GM12872 (cell line): ENCODE data around the gene ASCL2.

Source experiments
- CTCF ChIP-seq: IDR thresholded peaks from 3 replicates; pipeline ENCODE4 v1.5.1; 2011; ENCODE audit warnings: low read depth, mild to moderate bottlenecking, low read length, moderate library complexity; ENCODE audit not compliant: insufficient read depth

Gene ASCL2

GRCh38 chr11:2315395-2316168 lies 45.2 kb upstream of the ASCL2 start:
- no peak for TF ChIP-seq CTCF

GRCh38 chr11:2314525-2315394 lies 44.4 kb upstream of the ASCL2 start:
- no peak for TF ChIP-seq CTCF

- no peak for TF ChIP-seq CTCF
These were observed 43.7 kb upstream of the ASCL2 start for GRCh38 chr11:2314136-2314524.

GRCh38 chr11:2313051-2313951 lies 42.9 kb upstream of the ASCL2 start:
- TF ChIP-seq CTCF = no peak

GRCh38 chr11:2312232-2313042 lies 42.0 kb upstream of the ASCL2 start:
- no peak for TF ChIP-seq CTCF

- no peak for TF ChIP-seq CTCF
These were observed 41.2 kb upstream of the ASCL2 start for GRCh38 chr11:2311353-2312133.
